A549 treated with dexamethasone at 1 μM for 4 hours (cell line): ENCODE data around the gene SMPDL3A. TPM values are rescaled to one million over a fixed set of nuclear protein-coding genes. Genes with fewer than 3 reads are reported as not detected.

ENCODE experiments used
- total RNA-seq: library from RNA; stranded (reverse); fragments of 200-300 nt; extraction: Qiagen RNA extraction; gene quantifications from 5 replicates; pipeline ENCODE4 v1.2.3, GENCODE V29; 2022

The SMPDL3A gene, protein sequence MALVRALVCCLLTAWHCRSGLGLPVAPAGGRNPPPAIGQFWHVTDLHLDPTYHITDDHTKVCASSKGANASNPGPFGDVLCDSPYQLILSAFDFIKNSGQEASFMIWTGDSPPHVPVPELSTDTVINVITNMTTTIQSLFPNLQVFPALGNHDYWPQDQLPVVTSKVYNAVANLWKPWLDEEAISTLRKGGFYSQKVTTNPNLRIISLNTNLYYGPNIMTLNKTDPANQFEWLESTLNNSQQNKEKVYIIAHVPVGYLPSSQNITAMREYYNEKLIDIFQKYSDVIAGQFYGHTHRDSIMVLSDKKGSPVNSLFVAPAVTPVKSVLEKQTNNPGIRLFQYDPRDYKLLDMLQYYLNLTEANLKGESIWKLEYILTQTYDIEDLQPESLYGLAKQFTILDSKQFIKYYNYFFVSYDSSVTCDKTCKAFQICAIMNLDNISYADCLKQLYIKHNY
- total RNA-seq = 3.1 to 4.1 TPM (median 3.3 TPM) in 5 replicates

DNA sequence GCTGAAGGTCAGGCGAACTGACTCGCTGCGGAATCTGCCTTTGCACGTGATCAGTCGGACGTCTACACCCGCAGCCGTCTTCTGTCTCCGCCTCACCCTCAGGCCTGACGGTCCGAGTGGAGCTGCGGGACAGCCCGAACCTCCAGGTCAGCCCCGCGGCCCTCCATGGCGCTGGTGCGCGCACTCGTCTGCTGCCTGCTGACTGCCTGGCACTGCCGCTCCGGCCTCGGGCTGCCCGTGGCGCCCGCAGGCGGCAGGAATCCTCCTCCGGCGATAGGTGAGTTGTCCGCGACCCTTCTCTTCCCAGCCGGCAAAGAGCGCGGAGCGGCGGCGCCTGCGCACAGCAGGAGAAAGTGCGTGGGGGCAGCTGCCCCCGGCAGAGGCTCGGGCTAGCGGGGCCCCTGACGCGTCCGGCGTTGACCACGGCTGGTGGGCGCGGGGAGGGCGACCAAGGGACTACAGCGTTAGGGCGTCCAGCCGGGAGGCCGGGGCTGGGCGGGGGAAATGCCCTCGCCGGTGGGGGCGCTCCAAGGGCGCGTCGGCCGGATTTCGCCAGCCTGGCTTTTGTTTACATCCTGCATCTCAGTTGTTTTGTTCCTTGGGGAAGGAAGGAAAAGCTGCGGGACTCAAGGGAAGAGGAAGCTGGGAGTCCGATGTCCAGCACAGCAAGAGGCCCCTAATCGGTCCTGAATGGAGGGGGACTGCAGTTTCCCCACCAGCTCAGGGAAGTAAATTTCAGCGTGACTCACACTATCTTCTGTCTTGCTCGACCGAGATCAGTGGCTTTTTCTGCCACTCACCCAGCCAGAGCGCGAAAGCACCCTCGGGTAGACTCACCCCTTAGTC lies at the start of gene SMPDL3A:
TSS of gene SMPDL3A (plus strand) at position 77 of the 846 bp plus-strand sequence. CDS start at position 166, 89 bp downstream.

DNA sequence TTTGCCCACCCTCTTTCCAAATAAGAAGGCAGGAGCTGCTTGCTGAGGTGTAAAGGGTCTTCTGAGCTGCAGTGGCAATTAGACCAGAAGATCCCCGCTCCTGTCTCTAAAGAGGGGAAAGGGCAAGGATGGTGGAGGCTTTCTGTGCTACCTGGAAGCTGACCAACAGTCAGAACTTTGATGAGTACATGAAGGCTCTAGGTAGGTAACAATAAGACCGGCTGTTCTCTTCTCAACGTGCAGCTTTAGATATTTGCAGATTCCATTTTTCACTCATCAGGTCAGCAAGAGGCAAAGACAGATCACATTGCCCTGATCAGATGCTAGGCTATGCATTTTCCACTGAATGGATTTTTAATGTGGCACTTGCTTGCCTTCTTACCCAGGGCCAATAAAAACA lies 9.4 kb upstream of the SMPDL3A start, which contains the start of gene FABP7:
TSS of gene FABP7 (plus strand) at position 50 of the 400 bp plus-strand sequence. CDS start at position 129, 79 bp downstream.

Other genes with a start within 250 kb of the SMPDL3A start
- 0.38 to 0.74 TPM (median 0.62 TPM) in 5 replicates for gene PKIB, start 178.9 kb upstream of the SMPDL3A start, total RNA-seq
- gene FABP7, start 9.5 kb upstream of the SMPDL3A start, total RNA-seq = not detected in 5 replicates
- 0.07 to 0.27 TPM (median 0.20 TPM) in 5 replicates for gene CLVS2, start 207.0 kb downstream of the SMPDL3A start, total RNA-seq